OCI-LY1 (cell line): ENCODE results near the gene HOXD8.

Experiments
- H2AFZ ChIP-seq: fragments of 200-600 bp; sonication (generic), shearing (Covaris generic); 2 replicates; pipeline ENCODE4 v1.6.0; 2014; ENCODE audit warnings: antibody characterized with exemption, mild to moderate bottlenecking, low read length
- H3F3A ChIP-seq: fragments of 200-600 bp; sonication (generic), shearing (Covaris generic); 2 replicates; pipeline ENCODE4 v1.6.0; 2014; ENCODE audit warnings: mild to moderate bottlenecking, antibody characterized with exemption, low read length, moderate library complexity; ENCODE audit not compliant: insufficient read depth
- H3K27ac ChIP-seq: fragments of 200-600 bp; sonication (generic); 2 replicates; pipeline ENCODE4 v1.5.1; 2014; ENCODE audit warnings: low read length, mixed run types, mild to moderate bottlenecking, low read depth; ENCODE audit not compliant: poor library complexity, severe bottlenecking
- H3K27me3 ChIP-seq: fragments of 200-600 bp; sonication (generic); 2 replicates; pipeline ENCODE4 v1.6.0; 2014; ENCODE audit warnings: antibody characterized with exemption, mild to moderate bottlenecking, low read length, moderate library complexity; ENCODE audit not compliant: insufficient read depth
- H3K36me3 ChIP-seq: fragments of 200-600 bp; sonication (generic); 2 replicates; pipeline ENCODE4 v1.6.1; 2014; ENCODE audit warnings: mild to moderate bottlenecking, antibody characterized with exemption, low read length, moderate library complexity, mixed read lengths; ENCODE audit not compliant: insufficient read depth
- H3K4me1 ChIP-seq: fragments of 200-600 bp; sonication (generic); 2 replicates; pipeline ENCODE4 v1.5.1; 2014; ENCODE audit warnings: mild to moderate bottlenecking, low read length, moderate library complexity; ENCODE audit not compliant: insufficient read depth, severe bottlenecking
- H3K4me2 ChIP-seq: fragments of 200-600 bp; sonication (generic), shearing (Covaris generic); 2 replicates; pipeline ENCODE4 v1.6.1; 2014; ENCODE audit warnings: low read length
- H3K4me3 ChIP-seq: fragments of 200-600 bp; sonication (generic); 2 replicates; pipeline ENCODE4 v1.5.1; 2014; ENCODE audit warnings: low read length, low read depth, mild to moderate bottlenecking, mixed read lengths; ENCODE audit not compliant: poor library complexity, severe bottlenecking
- H3K79me2 ChIP-seq: fragments of 200-600 bp; shearing (Covaris generic); 2 replicates; pipeline ENCODE4 v1.6.1; 2016; ENCODE audit warnings: mixed run types, low read length, mixed read lengths; ENCODE audit not compliant: insufficient read depth
- H3K9ac ChIP-seq: fragments of 200-600 bp; sonication (generic), shearing (Covaris generic); 2 replicates; pipeline ENCODE4 v1.6.1; 2014; ENCODE audit warnings: mild to moderate bottlenecking, low read length, mixed read lengths
- H3K9me2 ChIP-seq: fragments of 200-600 bp; sonication (generic), shearing (Covaris generic); 2 replicates; pipeline ENCODE4 v1.6.1; 2014; ENCODE audit warnings: low read depth, mild to moderate bottlenecking, low read length, mixed read lengths
- H3K9me3 ChIP-seq: fragments of 200-600 bp; shearing (Covaris generic); 2 replicates; pipeline ENCODE4 v1.6.1; 2014; ENCODE audit warnings: low read length, mixed read lengths
- H4K20me1 ChIP-seq: fragments of 200-600 bp; sonication (generic), shearing (Covaris generic); 2 replicates; pipeline ENCODE4 v1.6.0; 2016; ENCODE audit warnings: mild to moderate bottlenecking, low read length; ENCODE audit not compliant: insufficient read depth
- CTCF ChIP-seq: fragments of 200-600 bp; sonication (generic), shearing (Covaris generic); IDR thresholded peaks from 2 replicates; pipeline ENCODE4 v1.5.1; 2017; ENCODE audit warnings: mild to moderate bottlenecking, antibody characterized with exemption, low read length, moderate library complexity, mixed read lengths
- EZH2 ChIP-seq: fragments of 200-600 bp; sonication (generic), shearing (Covaris generic); IDR thresholded peaks from 2 replicates; pipeline ENCODE4 v1.8.0; 2017; ENCODE audit warnings: borderline replicate concordance, mixed run types, mild to moderate bottlenecking, antibody characterized with exemption, low read length, moderate library complexity, mixed read lengths

The HOXD8 gene

GRCh38 chr2:176082824-176083751 is 46.4 kb upstream of the HOXD8 start:
- no peak overlapping the region for H3K27ac ChIP-seq
- H3K4me3 ChIP-seq = no peak overlapping the region
- H3K27me3 ChIP-seq = no peaks in the 10 kb centered on the region
- no peak overlapping the region for H3K9ac ChIP-seq
- H3K4me2 ChIP-seq = no peak overlapping the region
- H2AFZ ChIP-seq = no peak overlapping the region
- no peaks in the 10 kb centered on the region for H3F3A ChIP-seq
- no peaks in the 10 kb centered on the region for H3K36me3 ChIP-seq
- H3K79me2 ChIP-seq = no peaks in the 10 kb centered on the region
- no peaks in the 10 kb centered on the region for H3K4me1 ChIP-seq
- H4K20me1 ChIP-seq = no peaks in the 10 kb centered on the region
- TF ChIP-seq CTCF = no peak
- no peak for TF ChIP-seq EZH2
- H3K9me3 ChIP-seq = no peaks in the 10 kb centered on the region
- H3K9me2 ChIP-seq = no peaks in the 10 kb centered on the region

- no peak within 1 kb of the TSS for H3K27ac ChIP-seq
- H3K36me3 ChIP-seq = no peaks in the 10 kb centered on the region
- H2AFZ ChIP-seq = no peak within 1 kb of the TSS
- H3K4me2 ChIP-seq = no peak within 1 kb of the TSS
- H3K79me2 ChIP-seq = no peaks in the 10 kb centered on the region
- no peak within 1 kb of the TSS for H3K9ac ChIP-seq
- no peaks in the 10 kb centered on the region for H3K9me3 ChIP-seq
- no peaks in the 10 kb centered on the region for H3F3A ChIP-seq
- no peak for TF ChIP-seq CTCF
- no peak for TF ChIP-seq EZH2
- H3K4me1 ChIP-seq = no peaks in the 10 kb centered on the region
- H3K4me3 ChIP-seq = no peak within 1 kb of the TSS
- H3K9me2 ChIP-seq = no peaks in the 10 kb centered on the region
- H4K20me1 ChIP-seq = no peaks in the 10 kb centered on the region
- H3K27me3 ChIP-seq = peaks cover 6% of the 10 kb centered on the region; the same call in 1 of the 2 replicates
These were observed 45.7 kb upstream of the HOXD8 start, which contains the start of gene EVX2 for GRCh38 chr2:176083796-176084261. Gene EVX2 (minus strand): TSS chr2:176083962. CDS start chr2:176083776, 186 bp downstream.

GRCh38 chr2:176084611-176085119 is 44.8 kb upstream of the HOXD8 start:
- no peaks in the 10 kb centered on the region for H4K20me1 ChIP-seq
- H3K27ac ChIP-seq = no peak overlapping the region
- H3K9me3 ChIP-seq = no peaks in the 10 kb centered on the region
- no peaks in the 10 kb centered on the region for H3K4me1 ChIP-seq
- H3K4me3 ChIP-seq = no peak overlapping the region
- no peaks in the 10 kb centered on the region for H3K36me3 ChIP-seq
- H3F3A ChIP-seq = no peaks in the 10 kb centered on the region
- H3K27me3 ChIP-seq = peaks cover 6% of the 10 kb centered on the region; the same call in 1 of the 2 replicates
- H3K4me2 ChIP-seq = no peak overlapping the region
- H3K79me2 ChIP-seq = no peaks in the 10 kb centered on the region
- H3K9ac ChIP-seq = no peak overlapping the region
- no peak overlapping the region for H2AFZ ChIP-seq
- TF ChIP-seq CTCF (no peak), EZH2 (no peak)
- H3K9me2 ChIP-seq = no peaks in the 10 kb centered on the region
